OCI-M2 (cell line): ENCODE data around the gene LAMTOR4.
A peak's percentile ranks its signal among the peaks of the same experiment; 100 is the strongest.
"Not testable (repeated sequence)": the region's sequence is repeated elsewhere in the genome, so short reads cannot be mapped to it uniquely, and the experiment has no call there.

Experiments used
- DNase-seq: peaks from one replicate; lab custom pipeline; 2025; ENCODE audit not compliant: unreplicated experiment; lab: John Stamatoyannopoulos, UW

The LAMTOR4 gene

GRCh38 chr7:100122067-100122466 lies 26.7 kb upstream of the LAMTOR4 start:
- no peak for DNase-seq

GRCh38 chr7:100122568-100122967 lies 26.1 kb upstream of the LAMTOR4 start:
- DNase-seq = no peak

DNA sequence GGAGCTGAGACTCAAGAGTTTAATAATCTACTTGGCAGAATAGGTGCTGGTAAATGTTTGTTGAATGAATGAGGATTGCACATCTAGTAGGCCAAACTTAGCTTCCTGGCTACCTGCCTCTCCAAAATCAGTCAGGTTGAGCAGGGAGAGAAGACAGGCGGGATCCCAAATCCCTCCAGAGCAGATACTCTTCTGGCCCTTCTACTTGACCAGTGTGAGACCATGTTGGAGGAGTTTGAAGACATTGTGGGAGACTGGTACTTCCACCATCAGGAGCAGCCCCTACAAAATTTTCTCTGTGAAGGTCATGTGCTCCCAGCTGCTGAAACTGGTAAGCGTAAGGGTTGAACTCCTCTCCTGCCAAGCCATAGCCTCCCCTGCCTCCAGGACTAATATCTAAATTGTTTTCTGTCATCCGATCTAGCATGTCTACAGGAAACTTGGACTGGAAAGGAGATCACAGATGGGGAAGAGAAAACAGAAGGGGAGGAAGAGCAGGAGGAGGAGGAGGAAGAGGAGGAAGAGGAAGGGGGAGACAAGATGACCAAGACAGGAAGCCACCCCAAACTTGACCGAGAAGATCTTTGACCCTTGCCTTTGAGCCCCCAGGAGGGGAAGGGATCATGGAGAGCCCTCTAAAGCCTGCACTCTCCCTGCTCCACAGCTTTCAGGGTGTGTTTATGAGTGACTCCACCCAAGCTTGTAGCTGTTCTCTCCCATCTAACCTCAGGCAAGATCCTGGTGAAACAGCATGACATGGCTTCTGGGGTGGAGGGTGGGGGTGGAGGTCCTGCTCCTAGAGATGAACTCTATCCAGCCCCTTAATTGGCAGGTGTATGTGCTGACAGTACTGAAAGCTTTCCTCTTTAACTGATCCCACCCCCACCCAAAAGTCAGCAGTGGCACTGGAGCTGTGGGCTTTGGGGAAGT lies 24.2 kb upstream of the LAMTOR4 start:
- no peak for DNase-seq

DNA sequence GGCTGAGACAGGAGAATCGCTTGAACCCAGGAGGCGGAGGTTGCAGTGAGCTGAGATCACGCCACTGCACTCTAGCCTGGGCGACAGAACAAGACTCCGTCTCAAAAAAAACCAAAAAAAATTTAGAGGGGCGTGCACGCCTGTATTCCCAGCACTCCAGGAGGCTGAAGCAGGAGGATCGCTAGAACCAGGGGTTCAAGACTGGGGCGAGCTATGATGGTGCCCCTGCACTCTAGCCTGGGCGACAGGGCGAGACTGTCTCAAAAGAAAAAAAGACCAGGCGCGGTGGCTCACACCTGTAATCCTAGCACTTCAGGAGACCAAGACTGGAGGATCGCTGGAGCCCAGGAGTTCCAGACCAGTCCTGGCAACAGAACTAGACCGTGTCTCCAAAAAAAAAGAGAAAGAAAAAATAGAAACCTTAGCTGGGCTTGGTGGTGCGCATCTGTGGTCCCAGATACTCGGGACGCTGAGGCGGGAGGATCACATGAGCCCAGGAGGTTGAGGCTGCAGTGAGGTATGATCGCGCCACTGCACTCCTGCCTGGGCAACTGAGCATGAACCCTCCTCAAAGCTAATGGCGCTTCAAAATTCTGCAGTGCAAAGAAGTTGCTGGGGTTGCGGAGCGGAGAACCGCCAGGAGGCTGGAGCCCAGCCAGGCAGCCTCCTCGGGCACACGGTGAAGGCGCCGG lies 22.3 kb upstream of the LAMTOR4 start:
- no peak for DNase-seq

GRCh38 chr7:100126931-100127865 lies 21.5 kb upstream of the LAMTOR4 start, which contains the start of gene MBLAC1:
TSS of gene MBLAC1 (plus strand) at chr7:100126967. CDS start at chr7:100127396, 429 bp downstream.
- DNase-seq = peak; percentile 63

GRCh38 chr7:100127866-100128636 lies 20.7 kb upstream of the LAMTOR4 start:
- DNase-seq = no peak

DNA sequence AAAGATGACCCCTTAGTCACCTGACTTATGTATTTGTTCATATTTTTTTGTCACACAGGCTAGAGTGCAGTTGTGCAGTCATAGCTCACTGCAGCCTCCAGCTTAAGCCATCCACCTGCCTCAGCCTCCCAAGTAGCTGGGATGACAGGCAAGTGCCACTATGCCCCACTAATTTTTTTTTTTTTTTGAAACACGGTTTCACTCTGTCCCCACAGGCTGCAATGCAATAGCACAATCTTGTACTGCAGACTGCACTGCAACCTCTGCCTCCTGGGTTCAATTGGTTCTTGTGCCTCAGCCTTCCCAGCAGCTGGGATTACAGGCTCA lies 20.1 kb upstream of the LAMTOR4 start:
- DNase-seq = no peak

DNA sequence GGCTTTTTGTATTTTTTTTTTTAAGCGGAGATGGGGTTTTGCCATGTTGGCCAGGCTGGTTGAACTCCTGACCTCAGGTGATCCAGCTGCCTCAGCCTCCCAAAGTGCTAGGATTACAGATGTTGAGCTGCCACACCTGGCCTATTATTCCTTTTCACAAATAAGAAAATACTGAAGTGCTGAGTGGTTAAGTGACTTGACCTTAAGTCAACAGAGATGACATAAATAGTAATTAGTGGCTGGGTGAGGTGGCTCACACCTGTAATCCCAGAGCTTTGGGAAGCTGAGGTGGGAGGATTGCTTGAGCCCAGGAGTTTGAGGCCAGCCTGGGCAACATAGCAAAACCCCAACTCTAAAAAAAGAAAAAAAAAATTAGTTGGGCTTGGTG lies 18.5 kb upstream of the LAMTOR4 start:
- DNase-seq = not testable (repeated sequence)

- peak; percentile 57 for DNase-seq
These were observed 17.9 kb upstream of the LAMTOR4 start for GRCh38 chr7:100130608-100131453.

GRCh38 chr7:100132126-100132525 lies 16.6 kb upstream of the LAMTOR4 start:
- no peak for DNase-seq

DNA sequence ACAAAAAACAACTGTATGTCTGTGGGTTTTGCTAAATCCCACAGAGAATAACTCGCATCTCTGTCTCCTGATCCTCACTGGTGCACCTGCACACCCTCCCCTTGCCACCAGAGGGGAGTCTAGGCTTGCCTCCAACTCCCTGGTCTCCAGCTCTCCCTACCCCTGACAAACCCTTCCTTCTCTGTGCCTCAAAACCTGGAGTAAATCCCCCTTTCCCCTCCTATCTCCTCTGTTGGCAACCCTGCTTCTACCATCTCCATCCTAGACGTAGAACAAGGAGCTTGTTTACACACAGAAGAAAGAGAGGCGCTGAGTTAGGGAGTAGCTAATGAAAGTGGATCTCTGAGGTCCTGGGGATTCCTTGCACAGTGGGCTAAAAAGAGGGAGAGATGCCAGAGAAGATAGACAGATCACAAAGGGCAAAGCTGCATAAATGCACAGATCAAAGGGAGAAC lies 16.0 kb upstream of the LAMTOR4 start:
- peak; percentile 6 for DNase-seq

DNA sequence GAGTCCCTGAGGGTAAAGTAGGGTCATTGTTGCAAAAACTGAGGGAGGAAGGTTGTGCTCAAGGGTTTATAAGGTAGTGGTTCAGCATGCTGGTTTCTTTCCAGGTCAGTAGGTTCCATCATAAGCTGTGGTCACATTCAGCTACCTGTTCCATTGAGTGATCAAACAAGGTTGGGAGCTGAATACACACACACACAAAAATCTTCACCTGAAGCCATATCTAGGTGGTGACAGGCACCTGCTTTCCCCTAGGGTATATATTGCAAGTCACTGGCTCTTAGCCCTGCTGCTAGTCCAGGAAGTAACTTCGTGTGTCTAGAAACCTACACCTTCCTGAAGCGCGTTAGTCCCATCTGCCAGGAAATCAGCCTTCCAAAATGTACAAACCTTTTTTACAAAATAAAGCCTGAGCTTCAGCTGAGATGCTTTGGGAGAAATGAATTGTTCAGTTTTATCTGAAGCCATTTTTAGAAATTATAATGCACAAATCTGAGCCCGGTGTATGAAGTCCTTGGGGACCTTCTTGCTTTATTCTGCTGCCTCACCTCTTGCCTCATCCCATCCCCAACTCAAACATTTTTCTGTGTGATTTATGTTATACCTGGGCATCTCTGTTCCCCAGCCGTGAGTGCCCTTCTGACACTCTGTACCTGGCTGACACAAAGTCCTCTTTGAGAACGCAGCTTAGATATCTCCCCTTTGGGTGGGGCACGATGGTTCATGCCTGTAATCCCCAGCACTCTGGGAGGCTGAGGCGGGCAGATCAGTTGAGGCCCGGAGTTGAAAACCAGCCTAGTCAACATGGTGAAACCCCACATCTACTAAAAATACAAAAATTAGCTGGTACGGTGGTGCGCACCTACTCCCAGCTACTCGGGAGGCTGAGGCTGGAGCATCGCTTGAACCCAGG lies 10.6 kb upstream of the LAMTOR4 start:
- DNase-seq = no peak

- no peak for DNase-seq
These were observed 7.2 kb upstream of the LAMTOR4 start for GRCh38 chr7:100141555-100141949.

GRCh38 chr7:100142461-100142860 lies 6.3 kb upstream of the LAMTOR4 start:
- no peak for DNase-seq

DNA sequence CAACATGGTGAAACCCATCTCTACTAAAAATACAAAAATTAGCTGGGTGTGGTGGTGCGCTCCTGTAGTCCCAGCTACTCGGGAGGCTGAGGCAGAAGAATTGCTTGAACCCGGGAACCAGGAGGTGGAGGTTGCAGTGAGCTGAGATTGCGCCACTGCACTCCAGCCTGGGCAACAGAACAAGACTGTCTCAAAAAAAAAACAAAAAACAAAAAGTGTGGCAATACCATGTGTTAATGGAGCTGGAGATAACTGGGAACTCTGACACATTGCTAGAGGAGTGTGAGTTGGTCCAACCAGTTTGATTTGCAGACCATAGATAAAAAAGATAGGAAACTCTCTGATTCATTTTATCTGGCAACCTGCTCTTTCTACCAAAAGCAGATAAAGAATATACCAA lies 2.4 kb upstream of the LAMTOR4 start:
- DNase-seq = not testable (repeated sequence)

GRCh38 chr7:100147278-100147677 lies 1.4 kb upstream of the LAMTOR4 start:
- no peak for DNase-seq

- DNase-seq = no peak
These were observed 526 bp upstream of the LAMTOR4 start for GRCh38 chr7:100148225-100148558.

- no peak for DNase-seq
These were observed 3.7 kb downstream of the LAMTOR4 start for GRCh38 chr7:100152404-100152803.
